Fibroblast of skin of back (primary cell): Measurements from ENCODE around the gene PRKD1.

Experiments
- DNase-seq: peaks from one replicate; pipeline ENCODE4 v3.0.0-alpha.2; 2013

Gene PRKD1

GRCh38 chr14:29836395-29836794 is 91.3 kb downstream of the PRKD1 start:
- no peak for DNase-seq

- DNase-seq, result no peak
Measured at GRCh38 chr14:29832042-29832441, 95.6 kb downstream of the PRKD1 start.

- DNase-seq, result no peak
Measured at GRCh38 chr14:29829851-29830250, 97.8 kb downstream of the PRKD1 start.

DNA sequence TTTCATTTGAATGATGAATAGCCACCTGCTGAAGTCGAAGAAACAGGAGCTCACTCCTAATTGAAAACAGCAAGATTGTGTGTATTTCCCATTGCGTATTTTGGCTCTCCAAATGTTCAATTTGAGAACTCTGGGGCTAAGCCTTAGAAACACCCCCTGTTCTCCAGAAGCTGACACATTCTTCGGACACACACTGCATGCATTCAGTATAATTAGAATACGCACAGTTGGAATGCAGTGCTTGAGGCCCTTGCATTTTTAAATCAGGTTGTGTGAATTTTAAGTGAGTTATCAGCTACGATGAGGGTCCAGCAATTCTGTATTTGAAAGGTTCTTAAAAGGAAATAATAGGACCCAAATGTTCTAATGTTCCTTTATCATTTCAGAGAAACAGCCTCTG is 103.8 kb downstream of the PRKD1 start:
- DNase-seq, result no peak

GRCh38 chr14:29822430-29822709 is 105.3 kb downstream of the PRKD1 start:
- no peak for DNase-seq

DNA sequence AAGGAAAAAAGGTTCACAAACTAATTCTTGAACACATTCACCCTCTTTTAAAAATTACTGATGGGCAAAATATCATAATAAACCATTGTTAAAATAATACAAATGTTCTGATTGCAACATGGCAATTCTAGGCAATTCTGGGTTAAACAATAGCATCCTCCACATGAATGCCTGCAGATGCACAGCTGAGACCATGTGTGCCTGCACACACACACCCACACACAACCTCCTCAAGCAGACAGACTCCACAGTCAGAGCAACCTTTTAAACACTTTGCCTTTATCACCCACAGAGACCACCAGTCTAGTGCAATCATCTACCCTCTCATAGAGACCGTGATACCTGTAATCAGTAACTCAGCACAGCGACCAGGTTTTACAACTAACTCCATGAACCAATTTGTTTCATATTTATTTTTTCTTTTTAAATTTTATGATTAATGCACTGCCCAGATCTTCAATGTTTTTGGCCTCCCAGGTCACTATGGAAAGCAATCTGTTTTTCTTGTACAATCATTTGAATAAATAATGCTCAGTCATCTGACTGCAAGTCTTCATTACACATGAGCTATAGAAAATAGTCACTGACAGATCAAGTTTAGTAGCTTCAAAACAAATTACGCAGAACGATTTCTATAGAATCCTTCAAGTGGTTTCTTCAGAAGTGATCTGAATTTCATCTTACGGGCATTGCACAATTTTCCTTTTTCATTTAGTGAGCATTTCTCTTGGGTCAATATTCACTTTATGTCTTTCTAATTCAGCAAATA is 105.8 kb downstream of the PRKD1 start:
- DNase-seq, result no peak

DNA sequence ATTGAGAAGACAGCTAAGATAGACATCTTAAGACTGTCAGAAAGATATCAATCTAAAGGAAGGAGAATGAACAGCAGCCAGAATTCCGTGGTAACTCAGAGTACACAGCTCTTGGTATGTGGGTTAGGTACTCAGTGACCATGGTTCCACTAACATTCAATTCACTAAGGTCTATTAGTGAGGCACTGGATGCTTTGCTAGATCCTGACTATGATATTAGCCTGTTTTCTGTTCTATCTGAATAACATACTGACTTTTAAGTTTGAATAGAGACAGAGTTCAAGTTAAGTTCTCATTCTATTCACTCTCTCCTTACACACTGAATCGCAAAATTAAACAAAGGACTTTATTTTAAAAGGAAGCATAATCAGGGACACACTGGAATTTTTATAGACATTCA is 106.4 kb downstream of the PRKD1 start:
- DNase-seq, result no peak

GRCh38 chr14:29820785-29821184 is 106.9 kb downstream of the PRKD1 start:
- no peak for DNase-seq

DNA sequence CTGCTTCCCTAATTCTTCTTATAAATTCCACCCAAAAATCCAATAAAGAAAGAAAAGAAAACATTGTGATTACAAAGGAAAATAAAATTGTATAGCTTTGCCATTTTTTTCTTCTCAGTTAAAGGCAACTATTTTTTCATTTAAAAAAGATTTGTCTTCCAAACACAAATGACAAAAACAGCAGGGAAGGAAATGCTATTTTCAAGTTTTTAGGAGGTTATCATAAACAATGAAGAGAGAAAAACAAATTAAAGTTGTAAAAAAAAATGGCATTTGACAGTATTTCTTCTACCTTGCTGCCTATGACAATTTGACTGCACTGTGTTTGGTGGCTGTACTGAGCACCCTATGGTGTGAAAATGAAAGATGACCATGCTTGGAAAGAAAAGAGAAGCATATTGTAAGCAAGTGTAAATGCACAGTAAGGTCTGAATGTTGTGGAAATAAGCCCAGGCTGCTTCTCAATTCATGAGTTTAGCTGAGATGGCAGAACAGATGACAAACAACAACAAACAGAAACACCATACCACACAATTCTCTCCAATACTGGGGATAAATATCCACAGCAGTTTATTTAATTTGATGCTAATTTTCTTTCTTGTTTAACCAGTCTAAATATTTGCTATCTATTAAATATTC is 109.8 kb downstream of the PRKD1 start:
- no peak for DNase-seq

GRCh38 chr14:29815016-29815674 is 112.5 kb downstream of the PRKD1 start:
- DNase-seq, result no peak

DNA sequence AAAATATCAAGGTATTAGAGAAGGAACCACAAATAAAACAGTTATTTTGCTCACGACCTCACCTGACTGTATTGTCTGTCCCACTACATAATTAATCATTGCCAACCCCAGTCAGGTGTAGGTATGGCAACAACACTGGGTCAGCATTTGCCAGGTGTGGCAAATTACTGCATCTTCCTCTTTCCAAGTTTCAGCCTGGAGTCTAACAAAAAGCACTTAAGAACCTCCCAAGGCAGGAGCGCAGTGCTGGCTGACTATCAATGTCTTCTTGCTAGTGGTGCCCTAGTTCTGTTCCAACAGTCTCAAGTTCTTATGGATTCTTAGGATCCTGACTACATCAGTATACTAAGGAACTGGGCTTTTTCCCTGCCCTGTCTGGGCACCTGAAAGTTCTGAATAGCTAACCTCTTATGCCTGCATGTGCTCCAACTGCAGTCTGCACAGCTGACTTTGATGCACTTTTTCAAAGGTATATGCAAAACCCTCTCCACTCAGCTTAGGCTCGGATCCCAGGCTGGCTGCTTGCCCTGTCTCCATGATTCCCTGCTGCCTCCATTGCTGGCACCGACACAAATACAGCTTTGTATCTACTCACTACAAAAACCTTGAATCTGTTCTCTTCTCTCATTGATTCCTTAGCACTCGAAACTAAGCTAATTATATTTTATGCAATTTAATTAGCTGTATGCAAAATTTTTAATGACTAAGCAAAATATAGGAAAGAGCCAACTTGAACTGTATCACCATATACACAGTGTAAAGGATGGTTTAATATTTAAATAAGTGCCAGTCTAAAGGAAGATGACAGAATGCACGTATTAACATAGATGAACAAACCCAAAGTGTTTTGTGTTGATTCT is 113.3 kb downstream of the PRKD1 start:
- DNase-seq, result no peak

DNA sequence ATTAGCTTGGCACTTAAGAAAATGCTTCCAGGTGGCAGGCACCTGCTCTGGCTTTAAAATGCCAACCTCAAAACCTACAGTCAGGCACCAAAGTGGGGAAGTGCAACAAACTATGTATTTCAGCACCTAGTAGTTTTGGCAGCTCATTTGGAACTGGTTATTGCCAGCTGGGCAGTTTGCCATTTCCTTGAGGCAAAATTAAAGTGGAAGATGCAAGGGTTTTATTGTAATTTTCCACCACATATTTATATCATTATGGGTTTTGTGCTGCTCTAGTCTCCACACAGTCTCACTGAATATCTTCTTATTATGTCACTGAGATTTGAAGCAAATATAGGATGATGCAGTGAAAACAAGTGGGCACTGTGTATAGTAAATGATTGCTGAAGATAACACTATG is 117.0 kb downstream of the PRKD1 start:
- DNase-seq, result no peak

DNA sequence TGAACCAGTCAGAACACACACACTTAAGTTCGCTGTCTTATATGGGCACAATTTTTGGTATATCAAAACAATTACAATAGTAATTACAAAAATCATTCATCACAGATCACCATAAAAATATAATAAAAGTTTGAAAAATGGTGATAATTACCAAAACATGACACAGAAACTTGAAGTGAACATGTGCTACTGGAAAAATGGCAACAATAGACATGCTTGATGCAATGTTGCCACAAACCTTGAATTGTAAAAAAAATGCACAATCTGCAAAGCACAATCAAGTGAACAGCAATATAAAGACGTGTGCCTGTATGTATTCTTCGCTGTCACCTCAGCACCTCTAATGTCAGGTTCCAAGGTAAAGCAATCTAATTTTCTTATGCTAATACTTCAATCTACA is 117.6 kb downstream of the PRKD1 start:
- no peak for DNase-seq

GRCh38 chr14:29806124-29806517 is 121.5 kb downstream of the PRKD1 start:
- DNase-seq, result no peak

DNA sequence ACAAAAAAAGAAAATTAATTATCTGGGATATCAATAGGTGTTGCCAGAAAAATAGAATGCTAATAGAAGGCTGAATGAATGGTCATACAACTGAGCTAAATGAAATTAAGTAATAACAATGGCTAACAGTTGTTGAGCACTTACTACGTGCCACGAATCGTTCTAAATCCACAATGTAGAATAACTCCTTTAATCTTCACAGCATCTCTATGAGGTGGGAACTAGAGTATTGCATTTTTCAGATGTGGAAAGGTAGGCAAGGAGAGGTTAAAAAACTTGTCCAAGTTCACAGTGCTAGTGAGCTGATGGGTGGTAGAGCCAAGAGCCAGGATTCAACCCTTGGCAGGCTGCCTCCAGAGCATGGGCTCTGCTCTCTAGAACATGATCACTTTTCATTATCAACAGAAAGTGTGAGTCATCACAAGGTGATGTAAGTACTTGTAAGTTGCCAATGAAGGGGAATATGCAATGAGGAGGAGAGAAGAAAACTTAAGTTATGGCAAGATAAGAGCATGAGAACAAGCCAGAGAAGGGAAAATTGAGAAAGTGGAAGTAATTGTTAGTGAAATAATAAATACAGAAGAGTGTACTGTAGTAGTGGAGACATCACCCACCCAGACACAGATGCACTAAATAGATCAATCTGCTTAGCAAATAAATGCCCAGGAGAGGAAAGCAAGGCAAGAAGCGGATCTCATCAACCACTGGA is 122.1 kb downstream of the PRKD1 start:
- peak; percentile 86 for DNase-seq

GRCh38 chr14:29804481-29805266 is 123.0 kb downstream of the PRKD1 start:
- no peak for DNase-seq

GRCh38 chr14:29803045-29803444 is 124.6 kb downstream of the PRKD1 start:
- no peak for DNase-seq

DNA sequence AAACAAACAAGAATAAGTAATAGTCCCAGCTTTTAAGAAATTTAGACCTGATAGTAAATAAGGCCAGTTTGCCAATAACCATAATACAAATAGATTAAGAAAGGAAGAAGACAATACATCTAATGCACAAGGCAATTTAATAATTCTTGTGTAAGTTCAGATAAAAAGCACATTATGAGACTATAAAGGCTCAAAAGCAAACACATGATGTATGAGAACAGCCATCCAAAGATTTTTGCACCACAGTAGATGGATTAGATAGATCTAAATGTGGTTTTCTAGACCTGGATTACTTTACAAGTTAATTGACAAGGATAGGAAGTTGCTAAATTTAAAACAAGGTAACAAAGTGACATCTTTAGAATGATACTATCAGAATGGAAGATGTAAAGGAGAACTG is 125.4 kb downstream of the PRKD1 start:
- DNase-seq, result no peak

DNA sequence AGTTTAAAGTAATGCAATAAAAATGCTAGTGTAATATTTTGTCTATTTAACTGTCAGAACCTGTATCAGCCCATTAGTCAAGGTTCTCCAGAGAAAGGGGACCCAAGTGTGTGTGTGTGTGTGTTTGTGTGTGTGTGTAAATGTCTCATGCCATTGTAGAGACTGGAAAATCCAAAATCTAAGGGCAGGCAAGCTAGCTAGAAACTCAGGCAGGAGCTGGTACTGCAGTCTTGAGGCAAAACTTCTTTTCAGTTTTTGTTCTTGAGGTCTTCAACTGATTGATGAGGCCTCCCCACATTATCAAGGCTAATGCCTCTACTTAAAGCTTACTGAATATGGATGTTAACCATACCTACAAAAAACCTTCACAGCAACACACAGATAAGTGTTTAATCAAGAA is 126.7 kb downstream of the PRKD1 start:
- no peak for DNase-seq

DNA sequence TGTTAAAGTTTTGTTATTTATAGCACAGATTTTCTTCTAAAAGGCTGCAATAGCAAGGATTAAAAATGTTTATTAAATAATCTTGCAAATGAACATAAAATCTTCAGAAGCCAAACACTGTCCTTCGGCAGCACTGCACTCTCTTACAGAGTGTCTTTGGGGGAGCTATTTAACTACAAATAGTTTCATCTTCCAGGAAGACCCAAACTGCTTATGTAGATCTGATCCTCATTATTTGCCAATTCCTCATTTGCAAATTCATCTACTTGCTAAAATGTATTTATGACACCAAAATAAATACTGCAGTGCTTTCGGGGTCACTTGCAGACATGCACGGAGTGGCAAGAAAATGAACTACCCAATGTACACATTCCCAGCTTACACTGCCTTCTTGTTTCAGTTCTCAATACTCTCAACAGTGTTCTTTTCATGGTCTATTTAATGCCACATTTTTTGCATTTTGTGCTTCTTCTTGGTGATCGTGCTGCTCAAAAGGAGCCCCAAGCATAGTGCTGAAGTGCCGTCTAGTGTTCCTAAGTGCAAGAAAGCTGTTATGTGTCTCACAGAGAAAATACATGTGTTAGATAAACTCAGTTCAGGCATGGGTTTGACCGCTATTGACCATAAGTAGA is 128.1 kb downstream of the PRKD1 start:
- DNase-seq, result no peak

GRCh38 chr14:29798811-29799210 is 128.8 kb downstream of the PRKD1 start:
- DNase-seq, result no peak
